Measurements from ENCODE around the gene NFIA.

NFIA gene

DNA sequence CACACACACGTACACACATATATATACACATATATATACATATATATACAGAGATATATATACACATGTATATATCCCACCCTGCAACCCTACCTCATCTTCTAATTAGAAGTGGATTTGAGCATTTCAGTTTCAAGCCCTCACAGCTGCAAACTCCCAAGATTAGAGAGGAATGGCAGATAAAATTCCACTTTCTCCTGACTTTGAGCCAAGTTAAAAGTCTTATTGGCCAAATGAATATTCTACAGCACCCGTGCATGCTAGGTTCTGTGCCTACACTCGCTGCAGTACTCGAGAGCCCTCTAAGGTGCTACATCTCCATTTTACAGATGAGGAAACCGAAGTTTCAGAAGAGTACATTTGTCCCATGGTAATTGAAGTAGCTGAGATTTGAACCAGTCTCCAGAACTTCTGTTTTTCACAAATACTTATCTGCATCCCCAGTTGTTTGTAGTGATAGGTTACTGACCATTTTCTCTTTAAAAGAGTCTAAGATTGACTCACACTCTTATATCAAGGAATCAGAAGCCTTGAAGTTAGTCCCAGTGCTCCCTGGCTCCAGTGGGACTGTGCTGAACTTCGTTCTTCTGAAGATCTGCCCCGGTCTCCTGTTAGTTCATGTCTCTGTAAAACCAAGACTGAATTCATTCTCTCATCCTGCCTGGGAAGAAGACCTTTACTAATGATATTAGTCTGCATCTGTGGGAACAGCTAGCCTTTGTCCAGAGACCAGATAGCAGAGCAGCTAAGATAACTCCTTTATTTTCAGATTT is 350.4 kb downstream of the NFIA start:
- H2BK15ac ChIP-seq (ENCODE audit: low read depth, poor library complexity, severe bottlenecking), result no peak overlapping the region
- no peak overlapping the region for H3K4me2 ChIP-seq (ENCODE audit: low read length, poor library complexity, severe bottlenecking)
- no peak overlapping the region for H2BK5ac ChIP-seq (ENCODE audit: low read depth, low read length, poor library complexity, severe bottlenecking)
- no peak overlapping the region for H4K8ac ChIP-seq (ENCODE audit: low read length)
- no peaks in the 10 kb centered on the region for H3K27me3 ChIP-seq (ENCODE audit: control insufficient read depth in 1 of 2, insufficient read depth in 1 of 2, low read length in 2 of 2)
- H3K36me3 ChIP-seq (ENCODE audit: control insufficient read depth in 1 of 2, insufficient read depth in 2 of 2, low read depth in 1 of 2, low read length in 2 of 2), result no peaks in the 10 kb centered on the region
- H3K4me1 ChIP-seq (ENCODE audit: control insufficient read depth, insufficient read depth, low read depth, low read length), result no peaks in the 10 kb centered on the region
- no peak overlapping the region for H2BK120ac ChIP-seq (ENCODE audit: low read depth, low read length)
- no peak overlapping the region for H3K18ac ChIP-seq (ENCODE audit: low read depth in 1 of 2, low read length in 2 of 2)
- no peak overlapping the region for H3K4me3 ChIP-seq (ENCODE audit: insufficient read depth in 1 of 2, low read depth in 1 of 2, low read length in 2 of 2)
- H2BK12ac ChIP-seq (ENCODE audit: low read length in 2 of 2), result no peak overlapping the region
- no peak overlapping the region for H3K14ac ChIP-seq (ENCODE audit: low read length in 2 of 2)
- no peaks in the 10 kb centered on the region for H3K79me1 ChIP-seq (replicated peaks; ENCODE audit: low read length, poor library complexity, severe bottlenecking)
- no peak overlapping the region for H3K23ac ChIP-seq (ENCODE audit: low read length in 2 of 2)
- H2AFZ ChIP-seq (ENCODE audit: low read depth, low read length), result no peak overlapping the region
- H3K9ac ChIP-seq (ENCODE audit: low read length), result no peak overlapping the region
- 90% methylated on average over 5 of the region's 7 CpGs for WGBS
- H3K9me3 ChIP-seq (ENCODE audit: control insufficient read depth, low read length), result no peaks in the 10 kb centered on the region
- no peak overlapping the region for H3K4ac ChIP-seq (ENCODE audit: low read depth in 1 of 2, low read length in 2 of 2)
- no peak overlapping the region for H2AK5ac ChIP-seq (ENCODE audit: low read length, severe bottlenecking)
- DNase-seq, result no peak
- H3K27ac ChIP-seq (ENCODE audit: low read length, poor library complexity, severe bottlenecking), result no peak overlapping the region
- no peak overlapping the region for H4K91ac ChIP-seq (ENCODE audit: low read length)

DNA sequence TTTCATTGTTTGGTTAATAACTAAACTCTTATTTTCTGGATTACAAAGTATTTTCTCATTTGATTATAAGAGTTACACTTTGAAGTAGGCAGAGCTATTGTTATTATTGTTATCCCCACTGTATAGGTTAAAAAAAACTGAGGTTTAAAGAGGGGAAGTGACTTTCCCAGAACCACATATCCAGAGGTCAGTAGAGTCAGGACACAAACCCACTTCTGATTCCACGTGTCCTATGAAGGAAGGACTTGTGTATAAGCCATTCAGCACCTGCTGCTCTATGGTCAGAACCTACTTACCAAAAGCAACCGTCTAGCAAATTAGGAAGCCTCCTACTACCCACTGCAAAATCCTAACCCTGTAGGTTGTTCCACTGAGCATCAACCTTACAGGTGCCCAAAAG is 351.3 kb downstream of the NFIA start:
- 87% methylated on average over 2 of the region's 2 CpGs for WGBS
- no peak overlapping the region for H2AK5ac ChIP-seq (ENCODE audit: low read length, severe bottlenecking)
- H3K36me3 ChIP-seq (ENCODE audit: control insufficient read depth in 1 of 2, insufficient read depth in 2 of 2, low read depth in 1 of 2, low read length in 2 of 2), result no peaks in the 10 kb centered on the region
- H3K4me1 ChIP-seq (ENCODE audit: control insufficient read depth, insufficient read depth, low read depth, low read length), result no peaks in the 10 kb centered on the region
- H3K4ac ChIP-seq (ENCODE audit: low read depth in 1 of 2, low read length in 2 of 2), result no peak overlapping the region
- no peaks in the 10 kb centered on the region for H3K9me3 ChIP-seq (ENCODE audit: control insufficient read depth, low read length)
- H2AFZ ChIP-seq (ENCODE audit: low read depth, low read length), result no peak overlapping the region
- no peak overlapping the region for H2BK15ac ChIP-seq (ENCODE audit: low read depth, poor library complexity, severe bottlenecking)
- H3K14ac ChIP-seq (ENCODE audit: low read length in 2 of 2), result no peak overlapping the region
- H3K4me2 ChIP-seq (ENCODE audit: low read length, poor library complexity, severe bottlenecking), result no peak overlapping the region
- H2BK120ac ChIP-seq (ENCODE audit: low read depth, low read length), result no peak overlapping the region
- H3K79me1 ChIP-seq (replicated peaks; ENCODE audit: low read length, poor library complexity, severe bottlenecking), result no peaks in the 10 kb centered on the region
- H3K4me3 ChIP-seq (ENCODE audit: insufficient read depth in 1 of 2, low read depth in 1 of 2, low read length in 2 of 2), result no peak overlapping the region
- H3K27ac ChIP-seq (ENCODE audit: low read length, poor library complexity, severe bottlenecking), result no peak overlapping the region
- no peak overlapping the region for H3K23ac ChIP-seq (ENCODE audit: low read length in 2 of 2)
- no peak overlapping the region for H4K8ac ChIP-seq (ENCODE audit: low read length)
- H2BK12ac ChIP-seq (ENCODE audit: low read length in 2 of 2), result no peak overlapping the region
- H3K27me3 ChIP-seq (ENCODE audit: control insufficient read depth in 1 of 2, insufficient read depth in 1 of 2, low read length in 2 of 2), result no peaks in the 10 kb centered on the region
- DNase-seq, result no peak
- no peak overlapping the region for H2BK5ac ChIP-seq (ENCODE audit: low read depth, low read length, poor library complexity, severe bottlenecking)
- no peak overlapping the region for H3K18ac ChIP-seq (ENCODE audit: low read depth in 1 of 2, low read length in 2 of 2)
- no peak overlapping the region for H3K9ac ChIP-seq (ENCODE audit: low read length)
- H4K91ac ChIP-seq (ENCODE audit: low read length), result no peak overlapping the region

GRCh38 chr1:61434276-61434675 is 351.9 kb downstream of the NFIA start:
- no peak for DNase-seq
- Histone ChIP-seq H2AK5ac (ENCODE audit: low read length, severe bottlenecking) (no peak overlapping the region), H3K4me1 (ENCODE audit: control insufficient read depth, insufficient read depth, low read depth, low read length) (no peaks in the 10 kb centered on the region), H3K27ac (ENCODE audit: low read length, poor library complexity, severe bottlenecking) (no peak overlapping the region), H3K79me1 (replicated peaks; ENCODE audit: low read length, poor library complexity, severe bottlenecking) (no peaks in the 10 kb centered on the region), H3K9me3 (ENCODE audit: control insufficient read depth, low read length) (no peaks in the 10 kb centered on the region), H3K4me2 (ENCODE audit: low read length, poor library complexity, severe bottlenecking) (no peak overlapping the region), H3K9ac (ENCODE audit: low read length) (no peak overlapping the region), H2BK12ac (ENCODE audit: low read length in 2 of 2) (no peak overlapping the region), H3K18ac (ENCODE audit: low read depth in 1 of 2, low read length in 2 of 2) (no peak overlapping the region), H4K91ac (ENCODE audit: low read length) (no peak overlapping the region), H3K27me3 (ENCODE audit: control insufficient read depth in 1 of 2, insufficient read depth in 1 of 2, low read length in 2 of 2) (no peaks in the 10 kb centered on the region), H2BK15ac (ENCODE audit: low read depth, poor library complexity, severe bottlenecking) (no peak overlapping the region), H3K4ac (ENCODE audit: low read depth in 1 of 2, low read length in 2 of 2) (no peak overlapping the region), H3K14ac (ENCODE audit: low read length in 2 of 2) (no peak overlapping the region), H2BK120ac (ENCODE audit: low read depth, low read length) (no peak overlapping the region), H2AFZ (ENCODE audit: low read depth, low read length) (no peak overlapping the region), H3K23ac (ENCODE audit: low read length in 2 of 2) (no peak overlapping the region), H3K4me3 (ENCODE audit: insufficient read depth in 1 of 2, low read depth in 1 of 2, low read length in 2 of 2) (no peak overlapping the region), H2BK5ac (ENCODE audit: low read depth, low read length, poor library complexity, severe bottlenecking) (no peak overlapping the region), H3K36me3 (ENCODE audit: control insufficient read depth in 1 of 2, insufficient read depth in 2 of 2, low read depth in 1 of 2, low read length in 2 of 2) (no peaks in the 10 kb centered on the region), H4K8ac (ENCODE audit: low read length) (no peak overlapping the region)
- WGBS, result 59% methylated on average over 5 of the region's 5 CpGs

GRCh38 chr1:61435226-61435625 is 352.9 kb downstream of the NFIA start:
- 97% methylated on average over 5 of the region's 5 CpGs for WGBS
- H2AFZ ChIP-seq (ENCODE audit: low read depth, low read length), result no peak overlapping the region
- H3K27me3 ChIP-seq (ENCODE audit: control insufficient read depth in 1 of 2, insufficient read depth in 1 of 2, low read length in 2 of 2), result no peaks in the 10 kb centered on the region
- H3K18ac ChIP-seq (ENCODE audit: low read depth in 1 of 2, low read length in 2 of 2), result no peak overlapping the region
- H4K8ac ChIP-seq (ENCODE audit: low read length), result no peak overlapping the region
- no peak overlapping the region for H3K4me2 ChIP-seq (ENCODE audit: low read length, poor library complexity, severe bottlenecking)
- H3K4me3 ChIP-seq (ENCODE audit: insufficient read depth in 1 of 2, low read depth in 1 of 2, low read length in 2 of 2), result no peak overlapping the region
- H2BK120ac ChIP-seq (ENCODE audit: low read depth, low read length), result no peak overlapping the region
- no peak overlapping the region for H4K91ac ChIP-seq (ENCODE audit: low read length)
- H3K79me1 ChIP-seq (replicated peaks; ENCODE audit: low read length, poor library complexity, severe bottlenecking), result no peaks in the 10 kb centered on the region
- no peaks in the 10 kb centered on the region for H3K9me3 ChIP-seq (ENCODE audit: control insufficient read depth, low read length)
- no peaks in the 10 kb centered on the region for H3K36me3 ChIP-seq (ENCODE audit: control insufficient read depth in 1 of 2, insufficient read depth in 2 of 2, low read depth in 1 of 2, low read length in 2 of 2)
- DNase-seq, result no peak
- H3K14ac ChIP-seq (ENCODE audit: low read length in 2 of 2), result no peak overlapping the region
- H2AK5ac ChIP-seq (ENCODE audit: low read length, severe bottlenecking), result no peak overlapping the region
- H3K23ac ChIP-seq (ENCODE audit: low read length in 2 of 2), result no peak overlapping the region
- H2BK12ac ChIP-seq (ENCODE audit: low read length in 2 of 2), result no peak overlapping the region
- no peak overlapping the region for H3K27ac ChIP-seq (ENCODE audit: low read length, poor library complexity, severe bottlenecking)
- no peak overlapping the region for H2BK15ac ChIP-seq (ENCODE audit: low read depth, poor library complexity, severe bottlenecking)
- H3K9ac ChIP-seq (ENCODE audit: low read length), result no peak overlapping the region
- H3K4ac ChIP-seq (ENCODE audit: low read depth in 1 of 2, low read length in 2 of 2), result no peak overlapping the region
- H2BK5ac ChIP-seq (ENCODE audit: low read depth, low read length, poor library complexity, severe bottlenecking), result no peak overlapping the region
- no peaks in the 10 kb centered on the region for H3K4me1 ChIP-seq (ENCODE audit: control insufficient read depth, insufficient read depth, low read depth, low read length)

All from mesenchymal stem cell (in vitro differentiated cells and primary cell).